Measurements from ENCODE around the gene FOXN3. TPM values are rescaled to one million over a fixed set of nuclear protein-coding genes. Genes with fewer than 3 reads are reported as not detected.

Gene FOXN3
- total RNA-seq, 1 experiment from 2014 or later: 45.8 TPM

- Histone ChIP-seq H3K9me3 (replicated peaks) (no peaks in the 10 kb centered on the region), H3K27me3 (no peaks in the 10 kb centered on the region), H3K27ac (no peak overlapping the region), H3K4me3 (no peak overlapping the region), H3K36me3 (no peaks in the 10 kb centered on the region), H3K4me1 (no peaks in the 10 kb centered on the region)
- DNase-seq: no peak
Measured at GRCh38 chr14:89340200-89341181, 76.5 kb downstream of the FOXN3 start.

- no peak for DNase-seq
- H3K27ac ChIP-seq: no peak overlapping the region
- H3K36me3 ChIP-seq: no peaks in the 10 kb centered on the region
- H3K9me3 ChIP-seq (replicated peaks): no peaks in the 10 kb centered on the region
- H3K4me1 ChIP-seq: no peaks in the 10 kb centered on the region
- no peak overlapping the region for H3K4me3 ChIP-seq
- no peaks in the 10 kb centered on the region for H3K27me3 ChIP-seq
Measured at GRCh38 chr14:89339579-89339978, 77.5 kb downstream of the FOXN3 start.

- H3K4me3 ChIP-seq: no peak overlapping the region
- no peaks in the 10 kb centered on the region for H3K27me3 ChIP-seq
- no peak overlapping the region for H3K27ac ChIP-seq
- no peak for DNase-seq
- H3K36me3 ChIP-seq: no peaks in the 10 kb centered on the region
- no peaks in the 10 kb centered on the region for H3K9me3 ChIP-seq (replicated peaks)
- H3K4me1 ChIP-seq: no peaks in the 10 kb centered on the region
Measured at GRCh38 chr14:89339158-89339557, 77.9 kb downstream of the FOXN3 start.

- no peak overlapping the region for H3K4me3 ChIP-seq
- no peak for DNase-seq
- H3K4me1 ChIP-seq: no peaks in the 10 kb centered on the region
- no peaks in the 10 kb centered on the region for H3K36me3 ChIP-seq
- H3K9me3 ChIP-seq (replicated peaks): no peaks in the 10 kb centered on the region
- no peak overlapping the region for H3K27ac ChIP-seq
- H3K27me3 ChIP-seq: no peaks in the 10 kb centered on the region
Measured at GRCh38 chr14:89336338-89336737, 80.7 kb downstream of the FOXN3 start.

- DNase-seq: no peak
- Histone ChIP-seq H3K27me3 (no peaks in the 10 kb centered on the region), H3K27ac (no peak overlapping the region), H3K4me1 (no peaks in the 10 kb centered on the region), H3K9me3 (replicated peaks) (no peaks in the 10 kb centered on the region), H3K36me3 (no peaks in the 10 kb centered on the region; the same call in 1 of the 2 replicates), H3K4me3 (no peak overlapping the region)
Measured at GRCh38 chr14:89332031-89332430, 85.0 kb downstream of the FOXN3 start.

GRCh38 chr14:89331398-89331797 is 85.6 kb downstream of the FOXN3 start:
- Histone ChIP-seq H3K36me3 (no peaks in the 10 kb centered on the region; the same call in 1 of the 2 replicates), H3K27ac (no peak overlapping the region), H3K4me3 (no peak overlapping the region), H3K9me3 (replicated peaks) (no peaks in the 10 kb centered on the region), H3K27me3 (no peaks in the 10 kb centered on the region), H3K4me1 (no peaks in the 10 kb centered on the region)
- DNase-seq: no peak

- peaks cover 4% of the 10 kb centered on the region for H3K36me3 ChIP-seq
- DNase-seq: no peak
- H3K4me1 ChIP-seq: no peaks in the 10 kb centered on the region
- no peak overlapping the region for H3K27ac ChIP-seq
- H3K4me3 ChIP-seq: no peak overlapping the region
- no peaks in the 10 kb centered on the region for H3K27me3 ChIP-seq
- no peaks in the 10 kb centered on the region for H3K9me3 ChIP-seq (replicated peaks)
Measured at GRCh38 chr14:89330236-89331002, 86.6 kb downstream of the FOXN3 start.

GRCh38 chr14:89327771-89328212 is 89.2 kb downstream of the FOXN3 start:
- H3K27me3 ChIP-seq: no peaks in the 10 kb centered on the region
- no peak overlapping the region for H3K27ac ChIP-seq
- peaks cover 4% of the 10 kb centered on the region for H3K36me3 ChIP-seq
- H3K4me3 ChIP-seq: no peak overlapping the region
- DNase-seq: no peak
- no peaks in the 10 kb centered on the region for H3K9me3 ChIP-seq (replicated peaks)
- H3K4me1 ChIP-seq: no peaks in the 10 kb centered on the region

- no peaks in the 10 kb centered on the region for H3K27me3 ChIP-seq
- DNase-seq: no peak
Measured at GRCh38 chr14:89325959-89326358, 91.1 kb downstream of the FOXN3 start.

GRCh38 chr14:89325299-89325883 is 91.6 kb downstream of the FOXN3 start:
- Histone ChIP-seq H3K27me3 (no peaks in the 10 kb centered on the region), H3K36me3 (peaks cover 4% of the 10 kb centered on the region), H3K4me3 (no peak overlapping the region), H3K9me3 (replicated peaks) (no peaks in the 10 kb centered on the region), H3K27ac (no peak overlapping the region), H3K4me1 (peaks cover 2% of the 10 kb centered on the region; the same call in 1 of the 2 replicates)
- DNase-seq: no peak

More at GRCh38 chr14:89325959-89326358, 91.1 kb downstream of the FOXN3 start:
- no peak overlapping the region for H3K4me3 ChIP-seq
- no peaks in the 10 kb centered on the region for H3K9me3 ChIP-seq (replicated peaks)
- H3K36me3 ChIP-seq: peaks cover 4% of the 10 kb centered on the region
- no peaks in the 10 kb centered on the region; the same call in 1 of the 2 replicates for H3K4me1 ChIP-seq
- H3K27ac ChIP-seq: no peak overlapping the region

- Histone ChIP-seq H3K27ac (no peak overlapping the region), H3K27me3 (no peaks in the 10 kb centered on the region), H3K36me3 (peaks cover 5% of the 10 kb centered on the region), H3K4me1 (peaks cover 4% of the 10 kb centered on the region; the same call in 1 of the 2 replicates), H3K4me3 (no peak overlapping the region), H3K9me3 (replicated peaks) (no peaks in the 10 kb centered on the region)
- DNase-seq: no peak
Measured at GRCh38 chr14:89324501-89325298, 92.3 kb downstream of the FOXN3 start.

- Histone ChIP-seq H3K4me3 (no peak overlapping the region), H3K27me3 (no peaks in the 10 kb centered on the region), H3K36me3 (peaks cover 3% of the 10 kb centered on the region; the same call in 1 of the 2 replicates), H3K9me3 (replicated peaks) (no peaks in the 10 kb centered on the region), H3K27ac (no peak overlapping the region), H3K4me1 (peaks cover 4% of the 10 kb centered on the region; the same call in 1 of the 2 replicates)
- peak; percentile 11 to 52 for DNase-seq
Measured at GRCh38 chr14:89320381-89321000, 96.5 kb downstream of the FOXN3 start.

- no peaks in the 10 kb centered on the region for H3K9me3 ChIP-seq (replicated peaks)
- H3K27ac ChIP-seq: no peak overlapping the region
- peaks cover 3% of the 10 kb centered on the region; the same call in 1 of the 2 replicates for H3K36me3 ChIP-seq
- H3K27me3 ChIP-seq: no peaks in the 10 kb centered on the region
- H3K4me1 ChIP-seq: peaks cover 4% of the 10 kb centered on the region; the same call in 1 of the 2 replicates
- no peak for DNase-seq
- no peak overlapping the region for H3K4me3 ChIP-seq
Measured at GRCh38 chr14:89319687-89320086, 97.3 kb downstream of the FOXN3 start.

Measured in SJCRH30 (cell line).